Stimulated activated CD4-positive, alpha-beta T cell treated with anti-CD3 and anti-CD28 coated beads, TNF-alpha, amount 100 ng/mL, for 4 hours (primary cell): Measurements from ENCODE around the gene NUP54.

ENCODE experiments used
- DNase-seq, 3 experiments: peaks; one replicate each; pipeline ENCODE4 v3.0.0-alpha.2; 2020; ENCODE audit warnings: low read depth in 3 of 3

Gene NUP54

DNA sequence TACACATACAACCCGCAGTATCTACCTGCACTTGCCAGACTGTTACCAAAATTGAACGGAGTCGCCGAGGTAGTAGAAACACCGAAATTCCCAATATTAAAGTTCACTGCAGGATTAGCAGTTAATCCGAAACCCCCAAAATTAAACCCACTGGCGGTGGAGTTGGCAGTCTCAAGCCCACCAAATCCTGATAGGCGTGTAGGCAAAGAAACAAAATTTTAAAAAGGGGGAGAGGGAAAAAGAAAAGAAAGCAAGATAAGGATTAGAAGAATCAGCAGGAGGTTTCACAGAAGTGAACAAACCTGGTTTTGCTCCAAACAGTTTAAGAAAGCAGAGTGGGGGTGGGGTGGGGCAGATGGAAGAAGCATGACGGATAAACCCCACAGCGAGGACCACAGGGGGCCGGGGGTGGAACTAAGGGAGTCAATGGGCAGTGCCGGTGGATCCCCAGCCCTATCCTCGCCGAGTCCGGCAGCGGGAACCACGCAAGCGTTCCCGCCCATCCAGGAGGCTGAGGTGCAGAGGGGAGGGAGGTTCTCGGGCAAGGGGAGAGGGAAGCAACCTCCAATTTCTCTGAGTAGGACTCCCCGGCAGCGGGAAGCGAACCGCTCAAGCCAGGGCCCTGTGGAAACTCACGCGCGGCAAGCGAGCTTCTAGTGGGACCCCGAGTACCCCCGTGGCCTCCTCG, 599 bp downstream of the NUP54 start:
- peak in 2 of 3 experiments; percentile 1 to 2 for DNase-seq

GRCh38 chr4:76144546-76144945, 3.7 kb downstream of the NUP54 start:
- DNase-seq = no peak

GRCh38 chr4:76141241-76141640, 7.0 kb downstream of the NUP54 start:
- no peak for DNase-seq

DNA sequence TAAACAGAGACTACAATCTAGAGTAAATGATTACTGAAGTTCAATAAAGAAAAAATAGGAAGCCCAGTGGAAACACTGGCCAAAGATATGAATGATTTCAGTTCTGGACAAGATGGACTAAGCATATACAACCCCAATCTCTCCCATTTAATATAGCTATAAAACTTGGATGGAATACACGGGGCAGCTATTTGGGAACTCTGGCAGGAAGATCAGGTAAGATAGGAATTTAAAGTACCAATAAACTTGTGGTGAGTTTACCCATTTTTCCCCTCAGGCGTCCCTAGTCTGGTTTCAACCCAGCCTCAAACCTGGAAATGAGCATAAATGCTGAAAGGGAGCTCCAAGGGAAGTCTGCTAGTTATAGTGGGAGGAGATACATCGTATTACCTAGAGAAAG, 20.4 kb downstream of the NUP54 start:
- no peak for DNase-seq

DNA sequence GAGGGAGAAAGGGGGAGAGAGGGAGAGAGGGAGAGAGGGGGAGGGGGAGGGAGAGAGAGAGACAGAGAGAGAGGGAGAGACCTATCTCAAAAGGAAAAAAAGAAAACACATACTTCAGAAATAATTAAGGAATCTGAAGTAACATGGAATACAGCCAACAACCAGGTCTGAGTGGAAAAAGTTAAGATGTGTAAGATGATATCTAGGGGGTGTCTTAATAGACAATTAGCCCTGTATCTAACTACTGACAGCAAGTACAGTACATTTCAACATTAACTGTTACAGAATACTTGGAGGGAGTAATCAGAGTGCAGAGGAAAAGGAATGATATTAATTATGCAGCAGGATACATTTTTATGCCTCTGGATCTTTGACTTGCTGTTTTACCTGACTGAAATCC, 22.4 kb downstream of the NUP54 start:
- DNase-seq = no peak

- DNase-seq = no peak
These were observed 28.0 kb downstream of the NUP54 start for GRCh38 chr4:76120199-76120598.

DNA sequence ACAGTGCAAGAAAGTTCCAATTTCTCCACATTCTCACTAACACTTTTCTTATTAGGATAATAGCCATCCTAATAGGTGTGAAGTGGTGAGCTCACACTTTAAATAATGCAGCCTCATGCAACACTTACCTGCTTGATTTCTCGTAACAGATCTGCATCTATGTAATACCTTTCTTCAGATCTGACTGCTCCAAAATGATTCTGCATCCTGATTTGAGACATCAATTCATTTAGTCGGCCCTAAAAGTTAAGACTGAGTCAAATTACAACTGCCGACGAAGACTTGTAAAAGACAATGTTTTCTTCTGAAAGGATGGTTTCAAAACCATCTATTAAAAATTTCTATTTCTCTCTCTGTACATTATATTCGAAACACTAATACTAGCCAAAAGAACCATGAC, 30.7 kb downstream of the NUP54 start:
- DNase-seq = no peak

- no peak for DNase-seq
These were observed 31.4 kb downstream of the NUP54 start for GRCh38 chr4:76116821-76117220.

DNA sequence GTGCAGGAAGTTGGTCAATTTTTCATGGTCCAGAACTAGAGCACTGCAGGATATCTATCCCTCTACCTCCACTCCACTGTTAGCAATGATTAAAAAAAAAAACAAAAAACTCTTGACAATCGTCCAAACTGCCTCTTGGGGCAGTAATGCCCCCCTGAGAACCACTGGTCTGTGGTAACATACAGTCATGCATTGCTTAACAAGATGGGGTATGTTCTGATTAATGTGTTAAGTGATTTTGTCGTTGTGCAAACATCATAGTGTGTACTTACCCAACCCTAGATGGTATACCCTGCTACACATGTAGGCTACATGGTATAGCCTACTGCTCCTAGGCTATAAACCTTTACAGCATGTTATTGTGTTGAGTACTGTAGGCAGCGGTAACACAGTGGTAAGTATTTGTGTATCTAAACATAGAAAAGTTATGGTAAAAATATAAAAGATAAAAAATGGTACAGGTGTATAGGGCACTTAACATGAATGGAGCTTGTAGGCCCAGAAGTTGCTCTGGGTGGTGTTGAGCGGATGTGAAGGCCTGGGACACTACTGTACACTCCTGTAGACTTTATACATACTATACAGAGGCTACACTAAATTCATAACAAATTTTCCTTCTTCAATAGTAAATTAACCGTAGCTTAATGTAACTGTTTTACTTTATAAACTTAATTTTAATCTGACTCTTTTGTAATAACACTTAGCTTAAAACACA, 39.6 kb downstream of the NUP54 start:
- no peak for DNase-seq

DNA sequence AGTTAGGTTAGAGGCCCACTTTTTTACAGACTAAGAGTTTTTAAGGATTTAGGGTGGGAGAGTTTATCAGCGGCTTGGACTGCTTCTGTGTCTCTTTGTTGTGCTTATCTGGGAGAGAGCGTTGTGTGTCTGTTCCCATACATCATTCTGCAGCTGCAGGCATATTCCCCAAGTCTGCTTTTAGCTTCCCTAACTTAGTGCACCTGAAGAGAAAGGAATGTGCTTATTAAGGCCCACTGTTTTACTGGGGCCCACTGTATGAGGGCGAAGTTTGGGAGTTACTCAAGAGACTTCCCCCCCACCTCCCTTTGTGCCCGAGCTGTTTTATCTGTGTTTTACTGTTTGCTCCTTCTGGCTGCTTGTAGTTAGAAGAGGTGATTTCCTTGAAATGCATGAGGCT, 41.8 kb downstream of the NUP54 start:
- DNase-seq = no peak

- DNase-seq = no peak
These were observed 42.5 kb downstream of the NUP54 start for GRCh38 chr4:76105652-76106051.

GRCh38 chr4:76096076-76096475, 52.1 kb downstream of the NUP54 start:
- DNase-seq = no peak

DNA sequence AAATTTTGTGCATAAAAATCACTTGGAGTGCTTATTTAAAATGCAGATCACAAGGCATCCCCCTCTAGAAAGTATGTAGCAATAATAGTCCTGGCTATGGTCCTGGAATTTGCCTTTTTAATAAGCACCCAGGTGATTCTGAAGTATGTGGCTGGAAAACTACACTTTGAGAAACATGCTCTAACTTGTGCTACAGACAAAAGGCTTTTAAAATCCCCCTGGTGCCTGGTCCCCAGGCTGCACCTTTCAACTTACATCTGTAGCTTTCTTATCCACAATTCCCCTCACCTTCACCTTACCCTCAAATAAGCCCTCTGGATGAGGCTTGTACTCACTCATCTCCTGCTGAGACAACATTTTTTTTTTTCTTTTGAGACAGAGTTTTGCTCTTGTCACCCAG, 52.6 kb downstream of the NUP54 start:
- no peak for DNase-seq

- DNase-seq = no peak
These were observed 57.1 kb downstream of the NUP54 start for GRCh38 chr4:76091052-76091451.

- DNase-seq = no peak
These were observed 57.9 kb downstream of the NUP54 start for GRCh38 chr4:76090241-76090691.

DNA sequence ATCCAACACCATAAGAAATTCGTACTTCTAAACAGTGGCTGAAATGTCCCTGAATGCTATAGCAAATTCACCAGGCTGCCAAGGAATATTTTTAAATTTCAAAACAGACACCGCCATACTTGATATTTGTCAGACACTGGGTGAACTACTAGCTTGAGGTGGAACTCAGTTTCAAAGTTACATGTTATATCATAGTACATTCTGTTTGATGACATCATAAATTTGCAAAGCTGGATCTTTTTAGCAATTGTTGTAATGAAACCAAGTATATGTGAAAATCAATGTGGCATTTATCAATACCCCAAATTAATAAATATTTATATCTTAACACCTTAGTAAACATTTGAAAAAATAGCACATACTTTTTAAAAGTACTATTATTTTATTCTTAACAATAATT, 59.5 kb downstream of the NUP54 start:
- DNase-seq = no peak

DNA sequence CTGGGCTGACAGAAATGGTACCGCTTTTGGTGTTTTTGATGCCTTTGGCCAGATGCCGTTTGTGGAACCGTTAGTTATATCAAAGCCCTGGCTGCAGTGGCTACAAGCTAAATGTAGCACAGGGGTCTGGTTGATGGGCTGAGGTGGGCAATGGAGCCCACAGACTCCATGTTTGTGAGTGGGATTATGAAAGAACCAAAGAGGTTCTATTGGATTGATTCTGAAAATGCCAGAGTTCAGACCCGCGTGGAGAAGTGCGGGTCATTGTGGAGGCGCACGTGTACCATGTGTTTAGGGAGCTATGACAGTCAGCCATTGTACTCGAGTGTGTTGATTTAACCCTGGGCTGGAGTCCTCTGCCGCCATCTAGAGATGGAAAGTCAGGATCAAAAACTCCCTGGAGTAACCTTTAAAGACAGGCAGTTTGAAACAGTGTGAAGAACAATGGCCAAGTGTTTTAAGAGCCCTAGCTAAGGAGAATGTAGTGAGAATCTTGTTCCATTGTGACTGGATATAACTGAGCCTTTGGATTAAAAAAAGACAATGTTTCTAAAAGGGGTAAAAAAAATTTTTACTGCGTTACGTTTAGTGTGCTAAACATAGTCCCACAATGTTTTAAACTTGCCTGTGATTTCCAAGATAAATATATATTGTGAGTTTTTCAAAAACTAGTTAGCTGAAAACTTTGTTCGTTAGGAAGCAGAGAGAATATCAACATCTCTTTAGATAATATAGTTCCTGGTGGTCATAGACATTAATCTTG, 61.0 kb downstream of the NUP54 start:
- no peak for DNase-seq

GRCh38 chr4:76084542-76084941, 63.7 kb downstream of the NUP54 start:
- DNase-seq = no peak

DNA sequence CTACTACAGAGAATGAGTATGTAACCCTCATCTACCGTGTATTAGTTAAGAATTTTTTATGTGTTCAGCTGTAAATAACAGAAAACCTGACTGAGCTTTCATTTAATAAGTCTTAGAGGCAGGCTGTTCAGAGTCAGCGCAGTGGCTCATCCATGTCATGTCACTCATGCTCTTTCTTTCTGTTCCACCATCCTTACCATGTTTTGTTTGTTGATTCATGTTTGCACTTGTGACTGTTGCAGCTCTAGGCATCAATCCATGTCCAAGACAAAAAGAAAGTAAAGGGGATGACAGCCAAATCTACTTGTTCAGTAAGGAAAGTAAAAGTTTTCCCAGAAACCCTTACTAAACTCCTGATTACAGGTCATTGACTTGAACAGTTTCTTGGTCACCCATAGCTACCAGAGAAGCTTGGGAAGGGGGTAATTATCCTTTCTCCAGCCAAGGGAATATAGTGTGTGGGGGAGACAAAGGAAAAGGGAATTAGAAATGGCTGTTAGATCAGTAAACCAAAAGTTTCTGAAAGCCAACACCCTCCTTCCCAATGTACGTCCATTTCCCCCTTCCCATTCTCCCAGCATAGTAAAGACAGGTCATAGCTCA, 64.7 kb downstream of the NUP54 start:
- no peak for DNase-seq

DNA sequence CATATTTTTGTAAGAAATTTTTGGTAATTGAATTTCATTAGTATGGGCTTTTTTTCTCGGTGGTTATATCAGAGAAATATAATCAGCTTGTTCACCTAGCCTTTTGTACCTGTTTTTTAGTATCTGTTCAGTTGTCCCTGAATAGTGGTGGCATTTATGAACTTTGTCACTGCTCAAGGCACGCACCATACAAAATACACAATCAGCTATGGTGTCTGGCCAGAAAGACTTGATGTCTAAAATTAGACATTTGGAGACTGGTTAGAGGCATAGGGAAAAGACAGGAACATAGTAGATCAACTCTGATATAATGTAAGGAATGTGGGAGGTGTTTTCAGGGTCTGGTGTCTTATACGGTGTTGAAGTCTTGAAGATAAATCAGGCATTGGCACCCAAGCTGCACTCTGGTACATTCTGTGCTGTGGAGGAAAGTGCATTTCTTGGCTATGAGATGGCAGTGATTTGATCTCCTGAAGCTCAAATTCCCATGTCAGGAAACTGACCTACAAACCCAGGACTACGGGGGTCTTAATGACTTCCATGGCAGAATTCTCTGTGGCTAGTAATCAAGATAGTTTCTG, 70.1 kb downstream of the NUP54 start:
- DNase-seq = no peak

DNA sequence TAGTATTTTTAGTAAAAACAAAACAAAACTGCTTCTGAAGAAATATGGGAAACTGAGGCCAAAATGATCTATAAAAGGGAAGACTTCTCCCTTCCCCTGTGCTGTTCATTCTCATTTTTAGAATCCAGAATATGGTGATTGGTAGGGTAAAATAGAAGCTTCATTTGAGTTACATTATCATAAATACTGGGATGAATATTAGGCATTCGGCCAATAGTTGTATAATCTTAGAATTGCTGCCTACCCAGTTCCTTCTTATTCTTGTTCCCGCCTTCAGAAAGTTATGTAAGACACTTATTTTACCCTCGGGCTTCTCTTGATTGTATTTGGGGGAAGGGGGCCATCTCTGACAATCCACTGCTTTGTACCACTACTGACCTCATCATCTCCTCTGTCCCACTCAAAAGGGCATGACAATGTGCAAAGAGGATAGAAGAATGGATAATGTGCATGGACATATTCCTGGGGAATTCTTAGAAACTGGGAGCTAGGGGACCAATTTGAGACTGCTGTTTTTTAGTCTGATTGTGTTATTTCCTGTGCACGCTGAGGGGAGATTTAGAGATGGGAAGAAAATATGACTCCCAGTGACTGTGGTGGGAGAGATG, 73.1 kb downstream of the NUP54 start:
- no peak for DNase-seq

DNA sequence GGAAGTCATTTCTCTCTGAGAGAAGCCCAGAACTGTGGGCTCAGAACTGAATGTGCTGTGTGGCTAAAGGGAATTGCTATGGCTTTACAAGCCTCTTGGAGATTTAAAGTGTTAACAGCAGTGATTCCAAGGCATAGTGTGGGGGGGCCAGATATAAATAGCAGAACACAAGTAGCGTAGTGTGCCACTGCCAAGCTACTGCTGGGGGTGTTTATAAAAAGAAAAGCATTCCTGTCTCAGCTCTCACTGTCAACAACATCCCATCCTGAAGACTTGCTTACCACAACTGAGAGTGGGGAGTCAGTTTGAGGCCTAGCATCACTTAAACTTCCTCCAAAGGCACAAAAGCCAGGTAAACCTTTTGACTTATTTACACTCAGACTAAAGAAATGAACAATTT, 73.7 kb downstream of the NUP54 start, which contains the start of gene ART3:
ART3 (plus strand) TSS at position 242 of the 400 bp plus-strand sequence. CDS start 1,181 bp downstream, outside the sequence.
- no peak for DNase-seq
